IMR-90 (cell line): Measurements from ENCODE around the gene TAF6L. TPM values are rescaled to one million over a fixed set of nuclear protein-coding genes. Genes with fewer than 3 reads are reported as not detected.

Source experiments
- ATAC-seq: fragments of 200-7000 bp; cut with Tn5 transposase; 2 replicates; pipeline ENCODE4 v1.9.1; 2020; ENCODE audit warnings: low read depth, mild to moderate bottlenecking, moderate library complexity
- BruUV-seq: library from RNA; stranded (reverse); fragments of 400-500 nt; replicated peaks from 2 replicates; lab custom pipeline; 2021; lab: Mats Ljungman, UMichigan
- CTCF ChIA-PET: fragments of 300-600 bp; formaldehyde crosslinking; extraction: SDS; loops from one replicate; lab custom pipeline; 2021; ENCODE audit warnings: antibody characterized with exemption; lab: Yijun Ruan, JAX
- POLR2A ChIA-PET: fragments of 300-600 bp; sonication (Branson Sonifier 250); formaldehyde crosslinking; loops from one replicate; lab custom pipeline; 2022; ENCODE audit warnings: antibody characterized with exemption; ENCODE audit not compliant: unreplicated experiment; lab: Charles Lee
- DNase-seq: peaks from one replicate; pipeline ENCODE4 v3.0.0; 2013
- H2AFZ ChIP-seq: replicated peaks from 2 replicates; pipeline ENCODE3; 2013; ENCODE audit warnings: low read length, mild to moderate bottlenecking; ENCODE audit not compliant: poor library complexity
- H2AK5ac ChIP-seq: 2 replicates; pipeline ENCODE4 v1.6.1; 2013; ENCODE audit warnings: low read depth, low read length, inconsistent platforms
- H2AK9ac ChIP-seq: replicated peaks from 2 replicates; pipeline ENCODE3; 2013; ENCODE audit warnings: mild to moderate bottlenecking, low read depth, low read length, moderate library complexity; ENCODE audit not compliant: poor library complexity
- H2BK120ac ChIP-seq: 2 replicates; pipeline ENCODE4 v1.6.1; 2013; ENCODE audit warnings: low read depth, low read length, inconsistent platforms
- H2BK15ac ChIP-seq: 3 replicates; pipeline ENCODE4 v1.6.1; 2013; ENCODE audit warnings: low read depth, low read length, inconsistent platforms
- H2BK20ac ChIP-seq: 2 replicates; pipeline ENCODE4 v1.6.1; 2013; ENCODE audit warnings: low read depth, mild to moderate bottlenecking, inconsistent platforms, low read length, moderate library complexity
- H2BK5ac ChIP-seq: 2 replicates; pipeline ENCODE4 v1.6.1; 2013; ENCODE audit warnings: mild to moderate bottlenecking, low read depth, low read length, inconsistent platforms; ENCODE audit not compliant: poor library complexity, severe bottlenecking
- H3K14ac ChIP-seq: replicated peaks from 2 replicates; pipeline ENCODE4 v1.6.1; 2013; ENCODE audit warnings: low read depth, low read length, inconsistent platforms
- H3K18ac ChIP-seq: 2 replicates; pipeline ENCODE4 v1.6.1; 2013; ENCODE audit warnings: low read depth, low read length, control low read depth
- H3K23ac ChIP-seq: 2 replicates; pipeline ENCODE4 v1.6.1; 2013; ENCODE audit warnings: low read depth, low read length, inconsistent platforms
- H3K27ac ChIP-seq: 2 replicates; pipeline ENCODE4 v1.5.1; 2013; ENCODE audit warnings: mild to moderate bottlenecking, control low read depth, low read length; ENCODE audit not compliant: insufficient read depth
- H3K27me3 ChIP-seq: 2 replicates; pipeline ENCODE4 v1.6.1; 2013; ENCODE audit warnings: low read length; ENCODE audit not compliant: control insufficient read depth, insufficient read depth
- H3K36me3 ChIP-seq: 2 replicates; pipeline ENCODE4 v1.6.1; 2013; ENCODE audit warnings: low read length, mixed read lengths; ENCODE audit not compliant: control insufficient read depth, insufficient read depth
- H3K4ac ChIP-seq: 2 replicates; pipeline ENCODE4 v1.6.1; 2013; ENCODE audit warnings: low read depth, low read length, inconsistent platforms
- H3K4me1 ChIP-seq: 2 replicates; pipeline ENCODE4 v1.6.1; 2013; ENCODE audit warnings: low read length, mixed read lengths; ENCODE audit not compliant: control insufficient read depth, insufficient read depth
- H3K4me2 ChIP-seq: 2 replicates; pipeline ENCODE4 v1.6.1; 2013; ENCODE audit warnings: low read depth, mild to moderate bottlenecking, control low read depth, low read length, moderate library complexity
- H3K4me3 ChIP-seq: 2 replicates; pipeline ENCODE4 v1.5.1; 2013; ENCODE audit warnings: low read depth, mild to moderate bottlenecking, control low read depth, low read length, moderate library complexity; ENCODE audit not compliant: insufficient read depth
- H3K56ac ChIP-seq: 2 replicates; pipeline ENCODE4 v1.6.1; 2013; ENCODE audit warnings: low read length, inconsistent platforms; ENCODE audit not compliant: insufficient read depth; ENCODE audit errors: extremely low read depth
- H3K79me1 ChIP-seq, 2 experiments: 2 replicates each; pipeline ENCODE4 v1.6.1; 2013; ENCODE audit warnings: low read length in 2 of 2, inconsistent platforms in 1 of 2, low read depth in 1 of 2
- H3K9ac ChIP-seq: 2 replicates; pipeline ENCODE4 v1.6.1; 2013; ENCODE audit warnings: low read depth, low read length, control low read depth
- H3K9me1 ChIP-seq: 2 replicates; pipeline ENCODE4 v1.6.1; 2013; ENCODE audit warnings: low read length, inconsistent platforms; ENCODE audit not compliant: insufficient read depth
- H3K9me3 ChIP-seq: 2 replicates; pipeline ENCODE4 v1.6.1; 2013; ENCODE audit warnings: low read length; ENCODE audit not compliant: control insufficient read depth, insufficient read depth
- H4K20me1 ChIP-seq: 2 replicates; pipeline ENCODE4 v1.6.1; 2013; ENCODE audit warnings: low read length, inconsistent platforms; ENCODE audit not compliant: insufficient read depth
- H4K5ac ChIP-seq: 2 replicates; pipeline ENCODE4 v1.6.1; 2013; ENCODE audit warnings: mild to moderate bottlenecking, low read depth, low read length, control low read depth
- H4K8ac ChIP-seq, 2 experiments: 2 replicates each; pipeline ENCODE4 v1.6.1; 2013; ENCODE audit warnings: low read depth in 2 of 2, low read length in 2 of 2, control low read depth in 1 of 2, inconsistent platforms in 1 of 2
- H4K91ac ChIP-seq: 2 replicates; pipeline ENCODE4 v1.6.1; 2013; ENCODE audit warnings: low read depth, low read length, inconsistent platforms; ENCODE audit not compliant: insufficient read depth
- BHLHE40 ChIP-seq: fragments of 150-350 bp; IDR thresholded peaks from 2 replicates; pipeline ENCODE4 v1.6.1; 2016; ENCODE audit warnings: mild to moderate bottlenecking, low read depth, low read length
- CEBPB ChIP-seq: IDR thresholded peaks from 2 replicates; pipeline ENCODE4 v1.6.1; 2012; ENCODE audit warnings: low read depth, low read length, improper control_type of control experiment
- CTCF ChIP-seq: conservative IDR thresholded peaks from 2 replicates; pipeline ENCODE4 v1.5.1; 2012; ENCODE audit warnings: mild to moderate bottlenecking, low read depth, low read length, improper control_type of control experiment
- ELK1 ChIP-seq: fragments of 150-350 bp; IDR thresholded peaks from 2 replicates; pipeline ENCODE4 v1.6.1; 2016; ENCODE audit warnings: low read depth, mild to moderate bottlenecking, low read length, moderate library complexity, borderline replicate concordance
- FOS ChIP-seq: fragments of 150-350 bp; IDR thresholded peaks from 2 replicates; pipeline ENCODE4 v1.6.1; 2016; ENCODE audit warnings: low read depth, low read length
- MAFK ChIP-seq: IDR thresholded peaks from 2 replicates; pipeline ENCODE4 v1.6.1; 2012; ENCODE audit warnings: low read depth, low read length, improper control_type of control experiment
- MAZ ChIP-seq: IDR thresholded peaks from 2 replicates; pipeline ENCODE4 v1.6.1; 2012; ENCODE audit warnings: low read depth, mild to moderate bottlenecking, low read length, improper control_type of control experiment, moderate library complexity, borderline replicate concordance
- MXI1 ChIP-seq: IDR thresholded peaks from 2 replicates; pipeline ENCODE4 v1.6.1; 2012; ENCODE audit warnings: low read depth, mild to moderate bottlenecking, low read length, moderate library complexity, borderline replicate concordance
- NFE2L2 ChIP-seq: fragments of 150-350 bp; IDR thresholded peaks from 2 replicates; pipeline ENCODE4 v1.6.1; 2016; ENCODE audit warnings: low read depth, mild to moderate bottlenecking, low read length
- POLR2A ChIP-seq: IDR thresholded peaks from 2 replicates; pipeline ENCODE4 v1.6.1; 2012; ENCODE audit warnings: mild to moderate bottlenecking, low read depth, low read length
- RAD21 ChIP-seq: IDR thresholded peaks from 2 replicates; pipeline ENCODE4 v1.6.1; 2012; ENCODE audit warnings: low read length, improper control_type of control experiment
- RCOR1 ChIP-seq: IDR thresholded peaks from 2 replicates; pipeline ENCODE4 v1.6.1; 2012; ENCODE audit warnings: mild to moderate bottlenecking, low read length, improper control_type of control experiment; ENCODE audit not compliant: insufficient replicate concordance
- RFX5 ChIP-seq: IDR thresholded peaks from 2 replicates; pipeline ENCODE4 v1.8.0; 2012; ENCODE audit warnings: low read depth, mild to moderate bottlenecking, low read length, moderate library complexity
- SMC3 ChIP-seq: fragments of 150-350 bp; IDR thresholded peaks from 2 replicates; pipeline ENCODE4 v1.6.1; 2016; ENCODE audit warnings: low read depth, mild to moderate bottlenecking, antibody characterized with exemption, low read length, moderate library complexity
- WGBS, 2 experiments: methylation state at CpG; one replicate each; pipeline versions ENCODE4 v1.1.5 to v1.1.7; 2013; ENCODE audit warnings: missing lambda C conversion rate in 2 of 2; ENCODE audit not compliant: insufficient read length in 1 of 2; ENCODE audit errors: extremely low coverage in 2 of 2; 5-methylcytosine and 5-hydroxymethylcytosine counted together
- dilution Hi-C: fragments of 300-500 bp; cut with HindIII; formaldehyde crosslinking; loops from one replicate; pipeline ENCODE4 v1.14.3; 2018; ENCODE audit warnings: low sequenced_read_pairs; ENCODE audit not compliant: unreplicated experiment
- in situ Hi-C: fragments of 300-500 bp; cut with MboI; formaldehyde crosslinking; loops from 3 replicates; pipeline ENCODE4 v1.14.3; 2019; ENCODE audit warnings: low sequenced_read_pairs, inconsistent platforms, mixed read lengths
- intact Hi-C: fragments of 100-400 bp; cut with micrococcal nuclease; formaldehyde crosslinking; loops from 2 replicates; pipeline ENCODE4 v1.10.0; 2022
- polyA plus RNA-seq, 3 experiments: library from polyadenylated mRNA; depleted of rRNA; stranded (reverse); fragments of >200 nt; gene quantifications; 2 replicates each; pipeline ENCODE4 v1.2.3, GENCODE V29; 2012; ENCODE audit warnings: low replicate concordance in 1 of 3
- total RNA-seq: library from RNA; depleted of rRNA; stranded (reverse); fragments of >200 nt; gene quantifications from 2 replicates; pipeline ENCODE4 v1.2.3, GENCODE V29; 2012

The TAF6L gene
- total and polyA plus RNA-seq, 2 of the 4 experiments (the other 2 are of a cell fraction), result 9.5 to 13.5 TPM

- TF ChIP-seq SMC3 (no peak), NFE2L2 (no peak), RFX5 (no peak)
Observed at GRCh38 chr11:62787005-62787759, 16.0 kb downstream of the TAF6L start, which contains the start of gene TMEM179B (continued).

DNA sequence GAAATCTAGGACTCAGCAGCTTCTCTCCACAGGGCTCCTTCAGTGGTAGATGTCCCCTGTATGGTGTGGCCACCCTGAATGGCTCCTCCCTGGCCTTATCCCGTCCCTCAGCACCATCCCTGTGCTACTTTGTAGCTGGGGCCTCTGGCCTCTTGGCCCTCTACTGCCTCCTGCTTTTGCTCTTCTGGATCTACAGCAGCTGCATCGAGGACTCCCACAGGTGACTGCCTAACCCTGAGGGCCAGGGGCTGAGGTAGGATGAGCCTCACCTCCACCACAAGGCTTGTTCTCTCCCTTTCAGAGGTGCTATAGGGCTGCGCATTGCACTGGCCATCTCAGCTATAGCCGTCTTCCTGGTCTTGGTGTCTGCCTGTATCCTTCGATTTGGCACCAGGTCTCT is 17.8 kb downstream of the TAF6L start:
- H3K18ac ChIP-seq, result no peak overlapping the region
- no peak overlapping the region for H2BK5ac ChIP-seq
- peak overlapping the region; percentile 52 for H3K23ac ChIP-seq
- peaks cover 12% of the 10 kb centered on the region for H4K20me1 ChIP-seq
- peaks cover 14% of the 10 kb centered on the region for H3K4me1 ChIP-seq
- H3K4me3 ChIP-seq, result no peak overlapping the region
- no peak overlapping the region for H2AFZ ChIP-seq
- H3K27me3 ChIP-seq, result no peaks in the 10 kb centered on the region
- H3K9ac ChIP-seq, result no peak overlapping the region
- no peak overlapping the region for H3K4me2 ChIP-seq
- BruUV-seq, result no TSS peak
- no peak overlapping the region; the same call in 1 of the 2 replicates for H2AK5ac ChIP-seq
- ChIA-PET POLR2A (interaction anchor here (0.5 kb wide), 1 partner anchor 43 kb away, joined by 14 read pairs; the partner anchor contains the start of gene STX5), CTCF (no interaction called here)
- no peaks in the 10 kb centered on the region for H3K9me3 ChIP-seq
- in situ Hi-C loops (no loop called here), intact Hi-C loops (loop anchor here (5.0 kb wide), 1 partner anchor 93 kb away; the partner anchor contains the start of gene SLC3A2), dilution Hi-C loops (no loop called here)
- peaks cover 27% of the 10 kb centered on the region for H3K36me3 ChIP-seq
- TF ChIP-seq BHLHE40, result no peak
- no peak for TF ChIP-seq RCOR1
- no peak for TF ChIP-seq CTCF
- no peak for TF ChIP-seq NFE2L2
- TF ChIP-seq ELK1, result no peak
- no peak for TF ChIP-seq MAZ
- no peak for TF ChIP-seq MXI1
- no peak for TF ChIP-seq RFX5
- no peak for TF ChIP-seq MAFK
- TF ChIP-seq POLR2A, result no peak
- TF ChIP-seq FOS, result no peak
- no peak for TF ChIP-seq RAD21
- no peak for TF ChIP-seq SMC3
- TF ChIP-seq CEBPB, result no peak
- no peak overlapping the region for H3K4ac ChIP-seq
- no peak overlapping the region for H4K5ac ChIP-seq
- DNase-seq (no peak), ATAC-seq (no peak)
- H3K27ac ChIP-seq, result no peak overlapping the region
- H4K8ac ChIP-seq, result 0 out of 4 replicates have a peak overlapping the region, but pooled peaks of 1 of the 2 experiments have one; percentile 9
- H2AK9ac ChIP-seq, result no peak overlapping the region
- H3K56ac ChIP-seq, result no peak overlapping the region
- H4K91ac ChIP-seq, result no peak overlapping the region
- no peak overlapping the region for H2BK120ac ChIP-seq
- no CpG with 5 or more reads among the region's 5 CpGs for WGBS, 2 experiments
- no peak overlapping the region for H2BK20ac ChIP-seq
- no peak overlapping the region for H2BK15ac ChIP-seq
- peaks cover 15 to 40% of the 10 kb centered on the region in 2 experiments; a peak in 3 of 4 replicates for H3K79me1 ChIP-seq
- H3K9me1 ChIP-seq, result no peaks in the 10 kb centered on the region
- H3K14ac ChIP-seq, result no peak overlapping the region
